NCI-H2196 (cell line): ENCODE results near the gene TRPV4.

ENCODE experiments used
- DNase-seq: peaks from one replicate; lab custom pipeline; 2025; ENCODE audit not compliant: unreplicated experiment; lab: John Stamatoyannopoulos, UW

The TRPV4 gene

DNA sequence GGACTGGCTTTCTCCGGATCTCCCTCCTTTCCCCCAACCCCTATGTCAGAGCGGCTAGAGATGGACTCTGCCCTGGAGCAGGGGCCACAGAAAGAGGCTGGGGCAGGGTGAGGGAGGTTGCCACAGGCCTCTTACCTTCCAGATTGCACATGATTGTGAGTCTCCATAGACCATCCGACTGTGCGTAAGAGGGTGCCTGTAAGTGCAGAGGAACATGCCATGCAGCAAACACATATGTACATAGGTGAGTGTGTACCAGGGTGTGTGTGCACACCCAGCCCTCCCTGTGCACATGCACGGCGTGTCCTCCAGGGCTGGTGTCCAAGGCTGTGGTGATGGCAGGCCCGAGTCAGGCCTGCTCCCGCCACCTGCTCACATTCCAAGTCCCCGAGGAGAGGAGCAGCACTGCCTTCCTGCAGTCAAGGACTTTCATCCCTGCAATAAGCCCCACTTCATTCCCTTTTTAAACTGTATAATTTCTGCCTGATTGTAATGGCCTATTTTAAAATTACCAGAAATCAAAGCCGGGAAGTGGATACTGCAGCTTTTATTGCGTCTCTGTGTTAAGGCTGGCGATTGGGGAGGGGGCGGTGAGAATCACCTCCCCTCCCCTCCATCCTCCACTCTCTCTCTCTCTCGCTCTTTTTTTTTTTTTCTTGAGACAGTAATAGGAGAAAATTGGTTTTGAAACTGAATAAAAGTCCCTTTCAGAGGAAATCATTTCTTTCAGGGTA lies 91.1 kb downstream of the TRPV4 start:
- DNase-seq: no peak

DNA sequence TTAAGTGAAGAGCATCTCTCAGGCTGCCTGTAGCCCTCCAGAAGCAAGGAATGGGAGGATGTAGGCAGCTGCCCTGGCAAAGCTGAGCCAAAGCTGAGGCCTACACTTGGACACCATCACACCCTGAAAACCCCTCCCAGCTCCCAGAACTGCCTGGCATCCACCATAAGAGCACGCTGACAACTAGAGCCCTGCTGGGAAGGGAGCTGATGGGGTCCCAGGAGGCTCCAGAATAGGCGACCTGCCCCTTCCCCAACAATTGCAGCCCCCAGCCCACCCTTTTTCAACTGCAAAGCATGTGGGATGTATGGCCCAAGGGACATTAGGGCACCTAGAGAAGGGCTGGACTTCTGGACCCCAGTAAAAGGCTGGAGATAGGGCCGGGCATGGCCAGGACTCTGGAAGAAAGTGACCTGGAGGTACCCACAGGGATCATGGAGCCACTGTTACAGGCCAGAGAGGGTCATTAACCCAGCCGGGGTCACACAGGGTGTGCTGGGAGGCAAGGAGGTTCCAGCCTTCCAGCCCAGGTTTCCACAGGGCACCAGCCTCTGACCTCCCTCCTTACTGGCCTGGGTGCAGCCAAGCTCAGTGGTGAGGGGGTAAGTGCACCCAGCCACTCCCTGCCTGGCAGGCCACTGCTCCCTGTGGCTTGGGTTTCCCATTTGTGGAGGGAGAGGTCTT lies 91.8 kb downstream of the TRPV4 start:
- no peak for DNase-seq

DNA sequence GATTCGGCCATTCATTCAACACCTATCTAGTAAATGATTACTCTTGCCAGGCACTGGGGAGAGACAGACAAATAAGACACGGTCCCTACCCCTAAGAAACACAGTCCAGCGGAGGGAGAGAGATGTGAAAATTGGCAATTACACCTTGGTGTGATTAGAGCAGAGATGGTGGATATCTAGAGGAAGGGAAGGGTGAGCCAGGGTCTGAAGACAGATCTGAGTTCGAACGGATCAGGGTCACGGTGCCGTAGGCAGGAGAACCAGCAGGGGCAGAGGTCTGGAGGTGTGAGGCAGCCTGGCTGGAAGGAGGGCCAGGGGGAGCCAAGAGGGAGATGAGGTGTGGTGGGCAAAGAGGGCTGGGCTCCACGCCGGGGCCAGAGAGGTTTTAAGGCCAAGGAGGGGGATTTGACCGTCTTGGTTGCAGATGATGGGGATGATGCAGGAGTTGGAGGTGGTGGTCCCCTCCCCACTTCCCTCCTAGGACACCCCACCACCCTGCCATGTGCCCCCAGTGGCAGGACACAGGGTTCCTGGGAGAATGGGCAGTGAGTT lies 92.4 kb downstream of the TRPV4 start:
- no peak for DNase-seq

DNA sequence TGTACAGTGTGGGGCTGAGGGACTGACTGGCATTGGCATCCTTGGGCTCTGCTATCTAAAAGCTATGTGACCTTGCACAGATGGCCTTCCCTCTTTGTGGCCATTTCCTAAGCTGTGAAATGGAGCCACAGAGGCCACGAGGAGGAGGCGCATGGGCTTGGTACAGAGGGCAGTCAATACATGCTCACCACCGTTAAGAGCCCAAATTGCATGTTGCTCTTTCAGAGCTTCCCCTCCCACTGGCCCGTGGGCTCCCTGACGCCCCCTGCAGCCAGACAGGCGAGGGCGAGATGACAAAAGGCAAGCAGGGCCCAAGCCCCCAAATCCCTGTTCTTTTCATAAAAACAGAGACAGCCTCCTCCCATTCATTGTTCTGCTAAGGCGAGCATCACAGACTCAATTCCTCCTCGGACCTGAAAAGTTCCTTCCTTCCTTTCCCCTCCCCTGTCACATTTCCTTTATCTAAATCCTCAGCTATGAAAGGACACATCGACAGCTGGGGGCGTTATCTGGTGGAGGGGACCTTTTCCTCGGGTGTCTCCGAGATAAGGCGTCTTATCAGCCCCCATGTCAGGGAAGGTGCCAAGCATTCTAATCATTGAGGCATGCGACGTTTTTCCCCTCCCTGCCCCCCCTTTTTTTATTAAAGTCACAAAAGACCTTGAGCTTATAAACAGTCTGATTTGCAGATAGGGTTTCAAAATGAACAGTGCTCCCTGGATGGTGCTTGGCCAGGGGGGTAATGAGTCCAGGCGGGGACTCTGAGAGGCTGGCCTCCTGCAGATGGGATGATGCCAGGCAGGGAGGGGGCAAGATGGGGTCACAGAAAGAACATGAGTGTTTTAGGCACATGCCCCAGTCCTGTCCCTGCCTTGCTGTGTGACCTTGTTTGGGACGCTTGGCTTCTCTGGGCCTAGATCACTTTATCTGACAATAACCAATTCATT lies 93.2 kb downstream of the TRPV4 start:
- DNase-seq: no peak

DNA sequence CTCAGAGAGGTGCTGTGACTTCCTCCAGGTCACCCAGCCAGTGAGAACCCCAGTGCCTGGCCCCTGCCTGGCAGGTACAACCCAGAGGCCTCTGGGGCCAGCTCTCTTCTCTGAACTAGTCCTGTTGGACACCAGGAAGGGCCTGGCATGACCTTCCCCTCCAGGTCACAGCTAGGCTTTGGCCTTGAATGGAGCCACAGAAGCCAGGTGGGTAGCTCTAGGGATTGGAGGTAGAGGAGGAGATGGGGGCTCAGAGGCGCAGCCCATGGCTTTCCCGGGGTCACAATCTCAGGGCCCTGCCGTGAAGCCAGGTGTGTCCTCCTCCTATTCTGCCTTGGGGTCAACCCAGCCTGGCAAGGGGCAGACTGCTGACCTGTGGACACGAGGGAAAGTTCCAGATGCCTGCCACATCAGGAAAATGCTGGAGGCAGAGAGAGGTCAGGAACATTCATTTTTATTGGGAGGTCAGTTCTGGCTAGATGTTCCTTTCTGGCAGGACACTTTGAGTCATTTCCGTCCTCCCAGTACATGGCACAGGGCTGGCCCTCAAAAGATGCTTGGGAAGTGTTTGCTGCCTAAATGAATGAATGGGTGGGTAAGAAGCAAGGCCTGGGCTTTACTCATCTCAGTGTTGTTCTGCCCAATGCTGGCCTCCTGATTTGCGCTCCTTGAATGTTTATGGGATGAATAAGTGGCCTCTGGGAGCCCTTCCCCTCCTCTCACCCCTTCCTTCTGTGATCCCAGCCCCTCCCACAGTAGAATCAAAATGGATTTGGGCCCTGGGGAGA lies 94.1 kb downstream of the TRPV4 start:
- DNase-seq: no peak

DNA sequence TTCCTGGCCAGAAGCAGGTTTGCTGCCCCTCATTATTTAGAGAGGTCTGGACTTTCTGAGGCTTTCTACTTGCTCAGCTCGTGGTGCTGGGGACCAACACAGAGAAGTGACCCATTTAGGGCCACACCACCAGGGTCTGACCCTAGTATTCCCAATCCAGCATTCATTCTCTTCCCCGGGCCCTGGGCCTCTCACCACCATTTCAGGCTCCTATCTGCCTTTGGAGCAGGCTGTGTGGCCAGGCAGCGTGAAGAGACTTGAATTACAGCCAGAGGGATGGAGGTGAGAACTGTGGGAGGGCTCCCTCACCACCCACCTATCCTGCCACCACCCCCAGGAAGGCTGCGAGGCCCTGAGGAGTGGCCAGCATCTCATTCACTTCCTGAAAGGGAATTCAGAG lies 95.0 kb downstream of the TRPV4 start:
- no peak for DNase-seq

DNA sequence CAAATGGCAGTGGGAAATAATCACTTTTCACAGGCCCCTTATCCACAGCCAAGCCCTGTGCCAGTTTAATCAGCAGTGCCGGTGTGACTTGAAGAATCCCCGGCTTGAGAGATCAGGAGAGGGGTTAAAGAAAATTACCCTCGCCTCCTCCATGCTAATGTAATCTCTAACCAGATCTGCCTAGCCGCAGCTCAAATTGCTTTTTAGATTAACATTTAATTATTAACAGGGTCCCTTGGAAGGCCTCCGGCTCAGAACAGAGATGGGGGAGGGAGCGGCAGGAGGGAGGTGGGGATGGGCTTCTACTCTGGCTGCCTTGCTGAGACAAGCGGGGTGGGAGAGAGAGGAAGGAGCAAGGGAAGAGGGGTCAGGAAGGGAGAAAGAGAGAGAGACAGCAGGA lies 95.6 kb downstream of the TRPV4 start:
- no peak for DNase-seq

DNA sequence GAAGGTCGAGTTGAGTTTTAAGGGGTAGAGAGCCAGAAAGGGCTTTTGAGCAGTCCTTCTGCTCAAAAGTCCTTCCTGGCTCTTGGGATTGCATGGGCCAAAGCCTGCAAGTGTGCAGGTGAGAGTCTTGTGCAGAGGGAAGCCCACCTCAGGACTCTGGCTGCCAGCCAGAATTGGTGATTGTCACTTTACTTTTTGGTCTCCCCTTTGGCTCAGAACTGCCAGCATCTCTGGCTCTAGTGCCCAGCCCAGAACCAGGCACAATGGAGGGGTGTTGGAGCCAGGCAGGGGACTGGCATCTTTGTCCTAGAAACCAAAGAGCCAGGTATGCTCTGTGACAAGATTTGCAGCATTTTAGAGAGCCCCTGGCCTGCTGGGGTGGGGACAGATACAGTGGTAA lies 96.1 kb downstream of the TRPV4 start:
- DNase-seq: no peak

DNA sequence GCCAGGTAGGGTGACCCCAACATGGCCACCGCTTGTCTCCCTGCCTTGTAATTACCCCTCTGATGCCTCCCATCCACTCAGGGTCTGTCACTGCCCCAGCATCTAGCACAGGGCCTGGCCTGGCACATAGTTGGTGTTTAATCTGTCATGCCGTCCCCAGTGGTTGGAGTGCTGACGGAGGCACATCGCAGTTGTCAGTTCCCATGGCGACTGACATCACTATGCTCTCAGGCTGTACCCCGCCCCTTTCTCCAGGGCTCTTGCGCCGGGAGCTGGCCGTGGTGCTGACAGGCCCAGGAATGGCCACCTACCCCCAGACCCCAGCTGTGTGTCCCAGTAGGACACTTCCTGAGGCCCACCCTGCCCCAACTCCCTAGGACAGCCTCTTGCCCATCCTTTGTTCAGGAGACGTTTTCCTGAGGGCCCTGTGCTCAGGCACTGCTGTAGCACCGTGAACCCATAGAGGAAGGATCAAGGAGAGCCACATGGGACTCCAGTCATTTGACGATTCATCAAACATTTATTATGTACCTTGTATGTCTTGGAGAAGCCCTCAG lies 96.6 kb downstream of the TRPV4 start:
- no peak for DNase-seq

DNA sequence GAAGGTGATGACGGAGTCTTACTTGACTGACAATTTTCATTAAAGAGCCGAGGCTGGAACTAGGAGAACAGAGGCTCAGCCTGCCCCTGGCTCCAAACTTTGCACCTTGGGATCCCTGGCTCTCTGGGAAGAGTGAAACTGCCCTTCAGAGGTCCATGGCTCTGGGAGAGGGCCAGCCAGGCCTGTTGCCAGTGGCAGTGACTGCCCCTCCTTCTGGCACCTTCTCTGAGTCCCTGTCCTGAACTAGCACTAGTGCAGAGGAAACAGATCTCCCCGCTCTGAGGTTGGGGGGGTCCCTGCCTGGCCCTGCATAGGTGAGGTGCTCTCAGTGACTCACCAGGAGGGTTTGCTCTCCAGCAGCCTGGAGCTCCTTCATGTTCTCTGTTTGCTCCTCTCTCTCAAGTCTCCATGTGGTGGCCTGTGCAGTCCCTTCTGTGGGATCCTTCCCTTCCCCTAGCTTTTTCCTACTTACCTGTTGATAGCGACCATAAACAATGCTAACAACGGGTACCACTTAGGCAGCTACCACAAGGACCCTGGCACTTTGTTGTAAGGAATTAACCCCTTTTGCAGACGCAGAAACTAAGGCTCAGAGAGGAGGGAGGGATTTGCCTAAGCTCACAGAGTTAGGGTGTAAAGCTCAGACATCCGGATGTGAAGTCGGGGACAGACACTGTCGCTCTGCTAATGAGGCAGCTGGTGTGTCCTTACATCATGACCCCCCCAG lies 97.2 kb downstream of the TRPV4 start:
- DNase-seq: no peak

DNA sequence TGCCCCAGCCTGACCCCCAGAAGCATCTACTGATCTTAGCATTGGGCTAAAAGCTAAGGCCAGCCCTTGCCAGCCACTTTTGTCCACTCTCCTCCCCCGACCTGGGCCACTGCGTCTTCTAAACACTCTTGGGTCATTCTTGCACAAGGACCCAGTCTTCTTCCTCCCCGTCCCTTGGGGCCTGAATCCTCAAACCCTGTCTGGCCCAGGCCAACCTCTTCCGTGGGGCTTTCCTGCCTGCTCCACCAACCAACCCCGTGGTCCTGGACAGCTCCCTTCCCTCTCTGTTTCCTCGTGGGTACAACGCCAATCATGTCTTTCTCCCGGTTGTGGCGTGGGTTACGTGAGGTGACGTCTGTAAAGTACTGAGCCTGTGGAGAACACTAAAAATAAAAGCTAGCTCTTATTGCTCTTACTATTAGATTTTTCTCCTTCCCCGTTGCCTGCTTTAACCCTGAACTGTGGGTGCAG lies 98.1 kb downstream of the TRPV4 start:
- no peak for DNase-seq

DNA sequence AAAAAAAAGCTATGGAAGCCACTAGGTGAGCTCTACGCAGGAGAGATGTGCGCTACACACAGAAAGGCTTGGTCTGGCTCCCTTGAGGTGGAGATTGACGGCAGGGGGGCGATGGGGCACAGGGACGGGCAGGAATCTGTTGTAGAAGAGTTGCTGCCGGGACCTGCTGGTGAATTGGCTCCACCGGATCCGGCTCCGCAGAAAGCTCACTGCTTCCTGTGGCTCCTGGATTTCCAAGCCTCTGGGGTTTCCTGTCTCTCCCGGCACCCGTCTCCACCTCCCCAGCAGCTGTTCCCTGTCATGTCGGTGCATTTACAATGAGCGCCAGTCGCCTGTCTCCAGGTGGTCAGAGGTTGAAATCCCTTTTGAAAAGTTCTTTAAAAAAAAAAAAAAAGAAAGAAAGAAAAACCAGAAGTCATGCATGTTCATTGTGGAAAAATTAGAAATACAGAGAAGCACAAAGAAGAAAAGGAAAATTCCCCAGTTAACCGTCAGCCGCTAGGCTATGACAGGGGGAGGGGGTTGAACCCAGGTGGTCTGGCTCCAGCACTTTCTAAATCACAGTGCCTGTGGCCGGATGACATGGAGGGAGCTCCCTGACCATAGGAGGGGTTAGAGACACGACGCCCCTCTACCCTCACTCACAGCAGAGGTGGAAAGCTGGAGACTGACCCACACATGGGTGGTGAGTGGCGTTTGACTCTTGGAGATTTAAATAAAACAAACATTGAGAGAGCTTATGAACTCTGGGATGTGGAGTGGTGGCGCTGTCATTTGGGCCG lies 98.8 kb downstream of the TRPV4 start:
- DNase-seq: no peak
